PFSK-1 (cell line): ENCODE results near the gene ADD2.

Source experiments
- FOXP2 ChIP-seq: optimal IDR thresholded peaks from 2 replicates; pipeline ENCODE3; 2011; ENCODE audit warnings: borderline replicate concordance, control low read depth, inconsistent platforms; ENCODE audit not compliant: insufficient read depth; ENCODE audit errors: extremely low read length, extremely low read depth
- POLR2AphosphoS5 ChIP-seq: IDR thresholded peaks from 2 replicates; pipeline ENCODE4 v1.6.1; 2012; ENCODE audit warnings: low read depth, mild to moderate bottlenecking, control low read depth, low read length, moderate library complexity
- REST ChIP-seq, 2 experiments: IDR thresholded peaks; 2 replicates each; pipeline versions ENCODE4 v1.6.1 to v1.8.0; 2011 to 2012; ENCODE audit warnings: low read depth in 2 of 2, low read length in 2 of 2, control low read depth in 1 of 2, inconsistent platforms in 1 of 2, mild to moderate bottlenecking in 1 of 2, moderate library complexity in 1 of 2; ENCODE audit not compliant: insufficient read depth in 1 of 2
- SIN3A ChIP-seq: IDR thresholded peaks from 2 replicates; pipeline ENCODE4 v1.6.1; 2012; ENCODE audit warnings: mild to moderate bottlenecking, low read length, moderate library complexity, borderline replicate concordance; ENCODE audit not compliant: insufficient read depth
- TAF1 ChIP-seq: IDR thresholded peaks from 2 replicates; pipeline ENCODE4 v1.6.1; 2012; ENCODE audit warnings: low read length, control low read depth, borderline replicate concordance; ENCODE audit not compliant: insufficient read depth

ADD2 gene

GRCh38 chr2:70729647-70730046, 38.4 kb downstream of the ADD2 start:
- TF ChIP-seq POLR2AphosphoS5 (no peak), REST (IDR thresholded peaks at IDR 0.05; ENCODE audit: insufficient read depth in 1 of 2, low read depth in 2 of 2, low read length in 2 of 2) (no peak), FOXP2 (no peak), TAF1 (no peak), SIN3A (no peak)

- TF ChIP-seq SIN3A (no peak), POLR2AphosphoS5 (no peak), FOXP2 (no peak), TAF1 (no peak), REST (IDR thresholded peaks at IDR 0.05; ENCODE audit: insufficient read depth in 1 of 2, low read depth in 2 of 2, low read length in 2 of 2) (no peak)
Observed at GRCh38 chr2:70728128-70728527, 39.9 kb downstream of the ADD2 start.

- TF ChIP-seq POLR2AphosphoS5 = no peak
- no peak for TF ChIP-seq SIN3A
- TF ChIP-seq TAF1 = no peak
- TF ChIP-seq REST (IDR thresholded peaks at IDR 0.05; ENCODE audit: insufficient read depth in 1 of 2, low read depth in 2 of 2, low read length in 2 of 2) = no peak
- TF ChIP-seq FOXP2 = no peak
Observed at GRCh38 chr2:70726947-70727725, 40.9 kb downstream of the ADD2 start.

DNA sequence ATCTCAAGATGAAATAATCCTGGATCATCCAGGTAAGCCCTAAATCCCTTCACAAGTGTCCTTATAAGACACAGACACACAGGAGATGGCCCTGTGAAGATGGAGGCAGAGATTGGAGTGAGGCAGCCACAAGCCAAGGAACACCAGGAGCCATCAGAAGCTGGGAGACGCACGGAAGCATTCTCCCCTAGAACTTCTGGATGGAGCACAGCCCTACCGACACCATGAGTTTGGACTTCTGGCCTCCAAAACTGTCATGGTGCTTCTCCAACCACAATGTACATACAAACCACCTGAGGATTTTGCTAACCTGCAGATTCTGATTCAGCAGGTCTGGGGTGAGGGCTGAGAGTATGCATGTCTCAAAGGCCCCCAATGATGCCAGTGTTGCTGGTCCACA, 42.5 kb downstream of the ADD2 start:
- TF ChIP-seq TAF1 (no peak), SIN3A (no peak), POLR2AphosphoS5 (no peak), REST (IDR thresholded peaks at IDR 0.05; ENCODE audit: insufficient read depth in 1 of 2, low read depth in 2 of 2, low read length in 2 of 2) (no peak), FOXP2 (no peak)

DNA sequence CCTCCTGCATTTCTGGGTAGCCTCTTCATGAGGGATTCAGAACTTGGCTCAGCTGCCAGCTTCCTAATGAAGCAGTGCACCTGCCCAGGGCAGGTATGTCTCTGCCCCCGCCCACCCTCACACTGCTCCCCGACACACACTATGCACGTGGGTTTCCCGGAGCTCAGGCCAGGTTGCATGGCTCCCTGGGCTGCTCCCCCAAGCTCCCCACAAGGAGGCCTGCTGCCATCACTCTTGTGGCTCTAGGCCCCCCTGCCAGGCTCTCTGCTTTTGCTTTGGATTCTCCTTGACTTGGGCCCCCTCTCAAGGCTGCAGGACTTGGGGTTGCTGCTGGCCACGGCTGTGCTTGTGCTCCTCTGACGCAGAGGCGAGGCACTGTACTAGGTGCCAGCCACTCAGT, 43.6 kb downstream of the ADD2 start:
- TF ChIP-seq POLR2AphosphoS5 (no peak), FOXP2 (no peak), TAF1 (no peak), REST (IDR thresholded peaks at IDR 0.05; ENCODE audit: insufficient read depth in 1 of 2, low read depth in 2 of 2, low read length in 2 of 2) (no peak), SIN3A (no peak)
